CD4-positive, alpha-beta T cell treated with Interleukin-12 subunit alpha and Interleukin-12 subunit beta, for 1 hour (primary cell): Measurements from ENCODE around the gene PTGDR2.

ENCODE experiments used
- DNase-seq: peaks from one replicate; pipeline ENCODE4 v3.0.0-alpha.2; 2020

Gene PTGDR2

GRCh38 chr11:60858731-60859464 lies 3.1 kb upstream of the PTGDR2 start:
- no peak for DNase-seq

- DNase-seq = no peak
These were observed 2.5 kb upstream of the PTGDR2 start for GRCh38 chr11:60858236-60858635.

GRCh38 chr11:60857378-60858232 lies 1.9 kb upstream of the PTGDR2 start:
- DNase-seq = no peak

- DNase-seq = no peak
These were observed 664 bp downstream of the PTGDR2 start for GRCh38 chr11:60854847-60855725.

GRCh38 chr11:60854140-60854846 lies 1.5 kb downstream of the PTGDR2 start:
- no peak for DNase-seq

GRCh38 chr11:60852982-60853950 lies 2.5 kb downstream of the PTGDR2 start:
- no peak for DNase-seq

- DNase-seq = no peak
These were observed 3.4 kb downstream of the PTGDR2 start for GRCh38 chr11:60852117-60852981.

- DNase-seq = no peak
These were observed 4.2 kb downstream of the PTGDR2 start for GRCh38 chr11:60851327-60852104.

- DNase-seq = no peak
These were observed 5.9 kb downstream of the PTGDR2 start for GRCh38 chr11:60849641-60850520.

GRCh38 chr11:60848714-60849151 lies 7.0 kb downstream of the PTGDR2 start:
- DNase-seq = no peak

- no peak for DNase-seq
These were observed 7.9 kb downstream of the PTGDR2 start for GRCh38 chr11:60847896-60848295.

GRCh38 chr11:60847281-60847680 lies 8.5 kb downstream of the PTGDR2 start:
- DNase-seq = no peak

GRCh38 chr11:60845338-60845737 lies 10.4 kb downstream of the PTGDR2 start:
- DNase-seq = no peak

- DNase-seq = no peak
These were observed 10.9 kb downstream of the PTGDR2 start for GRCh38 chr11:60844870-60845221.

GRCh38 chr11:60844045-60844869 lies 11.5 kb downstream of the PTGDR2 start:
- DNase-seq = no peak

GRCh38 chr11:60842668-60843600 lies 12.8 kb downstream of the PTGDR2 start:
- DNase-seq = no peak
